Measurements from ENCODE around the gene KCNAB1. TPM values are rescaled to one million over a fixed set of nuclear protein-coding genes. Genes with fewer than 3 reads are reported as not detected.

KCNAB1 gene
- total RNA-seq, 1 donor from 2014 or later, result 0.21 TPM

DNA sequence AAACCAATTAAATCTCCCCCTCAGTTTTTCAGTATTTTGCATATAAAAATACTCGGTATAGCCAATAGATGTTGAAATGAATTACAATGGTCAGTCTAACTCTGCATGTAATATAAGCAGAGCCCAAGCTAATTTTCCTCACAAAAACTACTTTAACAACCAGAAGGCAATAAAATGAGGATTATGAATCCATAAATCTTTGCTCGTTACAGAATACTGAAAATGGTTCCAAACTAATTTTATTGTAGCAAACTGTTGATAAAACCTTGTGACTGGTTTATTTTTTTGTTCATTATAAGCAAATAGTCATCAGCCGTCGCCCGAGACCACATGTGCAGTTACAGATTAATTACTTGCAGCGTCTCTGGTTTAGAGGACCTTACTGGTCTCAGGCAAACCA lies 251.3 kb downstream of the KCNAB1 start:
- Mint-ChIP-seq H3K4me1 (ENCODE audit: unreplicated experiment) (no peaks in the 10 kb centered on the region), H3K4me3 (ENCODE audit: unreplicated experiment) (no peak overlapping the region), H3K36me3 (ENCODE audit: unreplicated experiment) (no peaks in the 10 kb centered on the region), H3K27me3 (ENCODE audit: unreplicated experiment) (peaks cover 30% of the 10 kb centered on the region), H3K9me3 (ENCODE audit: unreplicated experiment) (no peaks in the 10 kb centered on the region), H3K27ac (ENCODE audit: unreplicated experiment) (no peak overlapping the region)
- TF ChIP-seq, protein P1, sequence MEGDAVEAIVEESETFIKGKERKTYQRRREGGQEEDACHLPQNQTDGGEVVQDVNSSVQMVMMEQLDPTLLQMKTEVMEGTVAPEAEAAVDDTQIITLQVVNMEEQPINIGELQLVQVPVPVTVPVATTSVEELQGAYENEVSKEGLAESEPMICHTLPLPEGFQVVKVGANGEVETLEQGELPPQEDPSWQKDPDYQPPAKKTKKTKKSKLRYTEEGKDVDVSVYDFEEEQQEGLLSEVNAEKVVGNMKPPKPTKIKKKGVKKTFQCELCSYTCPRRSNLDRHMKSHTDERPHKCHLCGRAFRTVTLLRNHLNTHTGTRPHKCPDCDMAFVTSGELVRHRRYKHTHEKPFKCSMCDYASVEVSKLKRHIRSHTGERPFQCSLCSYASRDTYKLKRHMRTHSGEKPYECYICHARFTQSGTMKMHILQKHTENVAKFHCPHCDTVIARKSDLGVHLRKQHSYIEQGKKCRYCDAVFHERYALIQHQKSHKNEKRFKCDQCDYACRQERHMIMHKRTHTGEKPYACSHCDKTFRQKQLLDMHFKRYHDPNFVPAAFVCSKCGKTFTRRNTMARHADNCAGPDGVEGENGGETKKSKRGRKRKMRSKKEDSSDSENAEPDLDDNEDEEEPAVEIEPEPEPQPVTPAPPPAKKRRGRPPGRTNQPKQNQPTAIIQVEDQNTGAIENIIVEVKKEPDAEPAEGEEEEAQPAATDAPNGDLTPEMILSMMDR (IDR thresholded peaks at IDR 0.05), result no peak
- DNase-seq (ENCODE audit: extremely low spot score, unreplicated experiment), result no peak

DNA sequence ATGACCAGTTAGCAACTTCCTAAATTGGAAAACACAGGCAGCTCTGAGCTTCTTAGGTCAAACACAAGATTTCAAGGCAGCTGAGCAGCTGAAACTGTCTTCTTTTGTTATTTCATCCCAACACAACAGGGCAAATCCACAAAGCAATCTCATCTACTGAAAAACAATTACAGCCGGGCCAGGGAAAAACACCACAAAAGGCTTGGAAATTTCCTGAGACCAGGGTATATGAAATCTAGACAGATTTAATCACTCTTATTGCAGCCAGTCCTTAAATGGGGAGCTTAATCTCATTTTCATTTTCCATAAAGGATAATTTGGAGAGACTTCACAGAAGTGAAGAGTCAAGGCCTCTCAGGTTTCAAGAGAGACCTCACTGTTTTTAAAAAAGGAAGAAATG lies 252.7 kb downstream of the KCNAB1 start:
- DNase-seq (ENCODE audit: extremely low spot score, unreplicated experiment), result no peak
- Mint-ChIP-seq H3K9me3 (ENCODE audit: unreplicated experiment) (no peaks in the 10 kb centered on the region), H3K4me3 (ENCODE audit: unreplicated experiment) (no peak overlapping the region), H3K36me3 (ENCODE audit: unreplicated experiment) (no peaks in the 10 kb centered on the region), H3K4me1 (ENCODE audit: unreplicated experiment) (no peaks in the 10 kb centered on the region), H3K27ac (ENCODE audit: unreplicated experiment) (no peak overlapping the region), H3K27me3 (ENCODE audit: unreplicated experiment) (peaks cover 30% of the 10 kb centered on the region)
- TF ChIP-seq, protein P1 (IDR thresholded peaks at IDR 0.05), result no peak

DNA sequence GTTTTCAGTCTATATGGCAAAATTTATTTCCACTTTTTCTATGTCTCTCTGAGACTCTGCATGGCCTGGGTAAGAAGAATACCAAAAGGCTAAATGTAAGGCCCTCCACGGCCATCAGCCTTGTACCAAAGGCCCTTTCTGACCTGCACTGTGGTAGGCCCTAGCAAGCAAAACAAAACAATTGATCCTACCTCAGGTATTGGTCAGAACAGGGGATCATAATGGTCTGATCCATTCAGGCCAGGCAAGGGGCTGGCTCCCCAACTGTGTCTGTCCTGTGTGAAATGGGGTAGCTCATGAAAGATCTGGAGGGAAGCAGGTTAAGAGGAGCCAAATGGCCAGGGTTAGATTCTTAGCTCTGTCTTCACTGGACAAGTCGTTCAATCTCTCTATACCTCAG lies 253.3 kb downstream of the KCNAB1 start:
- no peaks in the 10 kb centered on the region for H3K4me1 Mint-ChIP-seq (ENCODE audit: unreplicated experiment)
- DNase-seq (ENCODE audit: extremely low spot score, unreplicated experiment), result no peak
- no peak overlapping the region for H3K27ac Mint-ChIP-seq (ENCODE audit: unreplicated experiment)
- H3K9me3 Mint-ChIP-seq (ENCODE audit: unreplicated experiment), result no peaks in the 10 kb centered on the region
- H3K4me3 Mint-ChIP-seq (ENCODE audit: unreplicated experiment), result no peak overlapping the region
- H3K27me3 Mint-ChIP-seq (ENCODE audit: unreplicated experiment), result peaks cover 25% of the 10 kb centered on the region
- TF ChIP-seq, protein P1 (IDR thresholded peaks at IDR 0.05), result no peak
- no peaks in the 10 kb centered on the region for H3K36me3 Mint-ChIP-seq (ENCODE audit: unreplicated experiment)

DNA sequence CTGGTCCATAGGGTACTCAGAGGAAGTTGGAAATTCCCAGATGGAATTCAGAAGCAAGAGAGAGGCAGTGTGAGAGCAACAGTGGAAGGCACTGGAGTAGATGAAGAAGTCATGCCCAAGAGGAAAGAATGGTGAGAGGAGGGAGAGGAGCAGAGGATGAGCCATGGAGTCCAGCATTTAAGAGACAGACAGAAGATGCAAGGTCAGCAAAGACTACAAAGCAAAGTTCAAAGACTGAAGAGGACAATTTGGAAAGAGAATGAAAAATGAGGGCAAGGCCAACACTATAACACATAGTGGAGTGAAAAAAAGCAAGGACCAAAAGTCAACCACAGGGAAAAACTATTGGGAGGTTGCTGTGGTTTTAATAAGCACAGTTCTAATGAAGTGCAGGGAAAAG lies 255.8 kb downstream of the KCNAB1 start:
- Mint-ChIP-seq H3K4me1 (ENCODE audit: unreplicated experiment) (no peaks in the 10 kb centered on the region), H3K27ac (ENCODE audit: unreplicated experiment) (no peak overlapping the region), H3K4me3 (ENCODE audit: unreplicated experiment) (no peak overlapping the region), H3K27me3 (ENCODE audit: unreplicated experiment) (peaks cover 32% of the 10 kb centered on the region), H3K9me3 (ENCODE audit: unreplicated experiment) (no peaks in the 10 kb centered on the region), H3K36me3 (ENCODE audit: unreplicated experiment) (no peaks in the 10 kb centered on the region)
- TF ChIP-seq, protein P1 (IDR thresholded peaks at IDR 0.05), result no peak
- no peak for DNase-seq (ENCODE audit: extremely low spot score, unreplicated experiment)

DNA sequence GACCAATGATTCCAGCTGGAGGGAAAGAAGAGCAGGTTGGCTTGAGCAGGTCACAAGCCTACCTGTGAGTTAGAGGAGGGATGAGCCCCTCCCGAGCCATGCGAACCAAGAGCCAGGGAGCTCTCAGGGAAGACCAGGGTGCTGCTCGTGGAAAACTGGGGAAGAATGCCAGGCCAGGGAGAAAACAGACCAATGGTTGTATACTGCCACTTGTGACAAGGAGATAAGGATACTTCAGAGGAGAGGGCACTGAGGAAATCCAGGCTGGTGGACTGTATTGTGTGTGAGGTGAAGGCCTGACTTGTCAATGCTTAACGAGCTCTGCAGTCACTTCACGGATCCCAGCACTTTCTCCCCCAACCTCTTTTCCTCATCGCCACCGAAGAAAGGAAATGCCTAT lies 256.9 kb downstream of the KCNAB1 start:
- H3K4me1 Mint-ChIP-seq (ENCODE audit: unreplicated experiment), result no peaks in the 10 kb centered on the region
- TF ChIP-seq, protein P1 (IDR thresholded peaks at IDR 0.05), result no peak
- H3K36me3 Mint-ChIP-seq (ENCODE audit: unreplicated experiment), result no peaks in the 10 kb centered on the region
- peaks cover 33% of the 10 kb centered on the region for H3K27me3 Mint-ChIP-seq (ENCODE audit: unreplicated experiment)
- DNase-seq (ENCODE audit: extremely low spot score, unreplicated experiment), result no peak
- H3K27ac Mint-ChIP-seq (ENCODE audit: unreplicated experiment), result no peak overlapping the region
- H3K4me3 Mint-ChIP-seq (ENCODE audit: unreplicated experiment), result no peak overlapping the region
- no peaks in the 10 kb centered on the region for H3K9me3 Mint-ChIP-seq (ENCODE audit: unreplicated experiment)

Measured in osteocyte (in vitro differentiated cells).